GM18861 (cell line): ENCODE measurements around the gene HTT.

Source experiments
- ATAC-seq: cut with Tn5 transposase; IDR thresholded peaks from one replicate; pipeline ENCODE4 v1.9.1; 2021; ENCODE audit not compliant: unreplicated experiment

Gene HTT

DNA sequence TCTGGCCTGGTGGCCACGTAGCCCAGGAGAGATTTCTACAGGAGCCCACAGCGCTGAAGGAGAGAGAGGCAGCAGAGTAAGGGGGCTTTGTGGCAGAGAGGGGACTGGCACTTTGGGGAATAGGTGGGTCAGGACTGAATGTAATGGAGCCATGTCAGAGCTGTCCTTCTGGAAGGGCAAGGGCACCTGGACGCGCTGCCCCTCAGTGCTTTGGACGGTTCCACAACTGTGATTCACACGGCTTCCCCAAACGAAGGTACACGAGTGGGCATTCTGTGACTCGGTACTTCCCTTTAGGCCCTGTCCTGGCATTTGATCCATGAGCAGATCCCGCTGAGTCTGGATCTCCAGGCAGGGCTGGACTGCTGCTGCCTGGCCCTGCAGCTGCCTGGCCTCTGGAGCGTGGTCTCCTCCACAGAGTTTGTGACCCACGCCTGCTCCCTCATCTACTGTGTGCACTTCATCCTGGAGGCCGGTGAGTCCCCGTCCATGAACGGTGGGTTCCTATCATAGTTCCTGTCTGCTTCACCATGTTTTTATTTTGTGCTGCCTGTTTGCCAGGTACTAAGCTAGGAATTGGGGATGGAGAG, 139.3 kb downstream of the HTT start:
- ATAC-seq = no peak

DNA sequence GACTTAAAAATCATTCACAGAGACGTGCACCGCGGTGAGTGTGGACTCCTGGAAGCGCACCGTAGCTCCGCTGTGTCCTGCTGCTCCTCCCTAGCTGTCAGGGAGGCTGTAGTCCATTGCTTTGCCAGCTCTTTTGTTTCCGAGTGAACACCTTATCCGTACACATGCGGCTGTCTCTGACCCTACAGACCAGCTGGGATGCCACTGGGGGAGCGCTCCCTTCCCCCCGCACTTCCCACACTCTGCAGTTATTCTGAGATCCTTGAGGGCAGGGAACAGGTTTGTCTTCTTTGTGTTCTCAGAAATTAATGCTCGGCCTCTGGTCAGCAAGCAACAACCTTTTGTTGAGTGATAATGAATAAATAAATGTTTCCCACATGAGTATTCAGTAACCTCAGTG, 140.8 kb downstream of the HTT start:
- ATAC-seq = no peak

DNA sequence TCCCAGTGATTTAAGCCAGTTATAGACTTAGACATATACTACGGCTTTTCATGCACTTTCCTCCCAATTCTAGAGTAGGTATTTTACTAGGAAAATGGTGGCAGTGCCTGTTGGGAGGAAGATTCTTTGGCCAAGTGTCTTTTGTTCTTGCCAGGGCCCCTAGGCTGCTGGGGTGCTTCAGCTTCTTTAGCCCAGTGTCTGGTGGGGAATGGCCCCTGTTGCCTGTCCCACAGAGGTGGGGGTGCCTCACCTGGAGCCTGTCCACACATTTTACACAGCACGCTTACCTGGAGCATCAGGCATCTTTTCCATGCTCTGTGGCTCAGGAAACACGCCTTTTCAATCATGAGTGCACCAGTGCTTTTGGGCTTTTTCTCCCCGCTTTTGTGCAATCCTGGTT, 141.3 kb downstream of the HTT start:
- no peak for ATAC-seq

DNA sequence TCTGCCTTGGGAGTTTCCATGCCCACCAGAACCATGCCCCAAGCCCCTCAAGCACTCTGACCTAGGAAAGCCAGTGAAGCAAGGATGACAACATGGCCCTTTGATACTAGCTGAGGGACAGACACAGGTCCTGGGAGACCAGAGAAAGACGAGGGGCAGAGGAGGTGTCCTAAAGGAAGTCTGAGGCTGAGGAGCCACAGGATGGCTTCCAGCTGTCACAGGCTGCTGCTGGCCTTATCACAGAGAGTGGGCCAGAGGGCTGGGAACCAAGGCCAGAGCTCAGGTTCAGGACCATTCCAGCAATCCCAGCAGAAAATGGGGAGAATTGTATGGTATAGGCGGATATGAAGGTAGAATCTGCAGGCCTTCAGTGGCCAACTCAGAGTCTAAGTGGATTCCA, 142.8 kb downstream of the HTT start:
- ATAC-seq = no peak

- ATAC-seq = no peak
These were observed 143.3 kb downstream of the HTT start for GRCh38 chr4:3217771-3218170.

- ATAC-seq = no peak
These were observed 144.6 kb downstream of the HTT start for GRCh38 chr4:3218824-3219760.

GRCh38 chr4:3219761-3220475, 145.4 kb downstream of the HTT start:
- no peak for ATAC-seq

- ATAC-seq = no peak
These were observed 146.1 kb downstream of the HTT start for GRCh38 chr4:3220476-3221183.

DNA sequence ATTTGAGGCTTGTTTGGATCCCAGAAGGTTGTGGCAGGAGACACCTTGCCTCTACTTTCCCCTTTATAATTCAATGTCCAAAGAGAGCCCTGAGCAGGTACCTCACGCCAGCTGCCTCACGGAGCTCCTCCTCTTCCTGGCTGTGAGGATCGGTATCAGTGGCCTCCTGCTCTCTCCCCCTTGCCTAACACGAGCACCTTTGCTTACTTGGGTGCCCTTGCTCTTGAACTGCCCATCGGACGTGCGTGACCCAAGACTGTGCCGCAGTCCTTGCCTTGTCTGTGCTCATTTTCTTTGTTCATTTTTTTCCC, 146.7 kb downstream of the HTT start:
- no peak for ATAC-seq

GRCh38 chr4:3221996-3222395, 147.5 kb downstream of the HTT start:
- no peak for ATAC-seq

- no peak for ATAC-seq
These were observed 148.9 kb downstream of the HTT start for GRCh38 chr4:3223346-3223745.

DNA sequence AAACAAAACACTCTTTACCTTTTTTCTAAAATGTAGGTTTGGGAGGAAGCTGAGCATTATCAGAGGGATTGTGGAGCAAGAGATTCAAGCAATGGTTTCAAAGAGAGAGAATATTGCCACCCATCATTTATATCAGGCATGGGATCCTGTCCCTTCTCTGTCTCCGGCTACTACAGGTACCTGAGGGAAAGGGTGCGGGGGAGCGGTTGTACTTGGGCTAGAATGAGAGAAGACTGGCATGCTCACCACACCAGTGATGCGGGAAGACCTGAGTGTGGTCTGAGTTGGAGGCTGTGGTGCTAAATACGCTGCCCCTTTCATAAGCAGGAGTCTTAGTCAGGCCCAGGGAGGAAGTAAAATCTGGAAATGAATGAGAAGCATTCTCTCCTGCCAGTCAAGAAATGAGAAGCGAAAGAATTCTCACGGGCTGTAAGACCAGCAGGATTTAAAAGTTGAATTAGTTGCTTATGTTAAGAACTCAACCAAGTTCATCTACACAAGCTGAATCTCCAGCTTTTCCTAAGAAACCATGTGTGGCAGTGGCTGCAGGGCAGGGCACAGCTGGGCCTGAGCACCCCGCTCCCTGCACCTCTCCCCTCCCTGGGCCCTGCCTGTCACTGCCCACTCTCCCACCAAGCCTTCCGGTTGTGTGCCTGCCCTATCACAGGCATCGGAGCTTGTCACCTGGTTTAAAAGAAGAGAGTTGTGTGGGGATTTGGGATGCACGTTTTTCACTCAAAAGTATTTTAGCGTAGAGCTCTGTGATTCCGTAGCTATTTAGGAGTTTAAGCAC, 149.7 kb downstream of the HTT start:
- no peak for ATAC-seq

- no peak for ATAC-seq
These were observed 150.8 kb downstream of the HTT start for GRCh38 chr4:3225071-3225850.

DNA sequence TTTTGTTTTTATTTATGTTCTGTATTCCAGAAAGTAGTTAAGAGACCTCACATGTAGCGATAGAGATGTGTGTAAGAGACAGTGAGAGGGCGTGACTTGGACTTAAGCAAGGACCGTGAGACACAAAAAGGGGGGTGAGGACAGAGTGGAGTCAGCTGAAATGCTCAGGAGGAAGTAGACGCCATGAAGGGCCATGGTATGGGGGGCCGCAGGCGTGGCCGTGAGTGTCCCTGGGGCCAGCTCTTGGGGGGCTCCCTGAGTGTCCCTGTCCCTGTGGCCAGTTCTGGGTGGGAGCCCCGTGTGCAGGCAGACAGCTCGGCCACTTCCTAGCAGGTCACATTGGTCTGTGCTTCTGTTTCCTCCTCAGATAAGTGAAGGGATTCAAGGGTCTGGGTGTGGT, 151.5 kb downstream of the HTT start:
- no peak for ATAC-seq

- ATAC-seq = no peak
These were observed 152.0 kb downstream of the HTT start for GRCh38 chr4:3226467-3226866.

- no peak for ATAC-seq
These were observed 152.5 kb downstream of the HTT start for GRCh38 chr4:3226944-3227343.

DNA sequence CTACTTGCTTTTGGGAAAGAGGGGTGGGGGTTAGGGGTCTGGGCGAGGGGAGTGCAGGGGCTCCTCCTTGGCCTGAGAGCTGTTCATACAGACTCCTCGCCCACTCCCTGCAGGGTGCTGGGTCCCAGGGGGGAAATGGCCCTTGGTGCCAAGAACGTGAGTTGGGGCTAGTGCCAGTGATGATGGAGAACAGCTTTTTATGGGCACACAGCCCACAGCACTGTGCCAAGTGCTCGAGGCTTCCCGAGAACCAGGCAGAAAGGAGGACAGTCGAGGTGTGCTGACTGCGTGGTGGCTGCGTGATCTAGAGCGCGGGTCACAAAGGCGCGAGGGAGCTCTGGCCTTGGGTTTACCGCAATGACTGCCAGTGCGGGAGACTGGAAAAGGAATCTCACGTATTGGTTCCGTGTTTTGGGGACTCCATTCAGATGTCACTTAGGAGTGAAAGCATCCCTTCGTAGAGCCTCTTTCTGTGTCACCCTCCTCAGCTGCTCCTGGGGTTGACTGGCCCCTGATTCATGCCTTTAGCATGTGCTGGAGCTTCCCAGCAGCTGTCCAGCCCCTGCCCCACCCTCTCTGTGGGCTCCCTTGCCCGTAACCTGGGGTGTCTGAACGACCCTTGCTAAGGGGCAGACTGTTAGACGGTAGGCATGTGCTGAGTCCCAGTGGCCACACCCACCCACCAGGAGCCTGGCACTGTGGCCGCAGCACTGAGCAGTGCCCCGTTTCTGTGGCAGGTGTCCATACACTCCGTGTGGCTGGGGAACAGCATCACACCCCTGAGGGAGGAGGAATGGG, 153.6 kb downstream of the HTT start:
- no peak for ATAC-seq

DNA sequence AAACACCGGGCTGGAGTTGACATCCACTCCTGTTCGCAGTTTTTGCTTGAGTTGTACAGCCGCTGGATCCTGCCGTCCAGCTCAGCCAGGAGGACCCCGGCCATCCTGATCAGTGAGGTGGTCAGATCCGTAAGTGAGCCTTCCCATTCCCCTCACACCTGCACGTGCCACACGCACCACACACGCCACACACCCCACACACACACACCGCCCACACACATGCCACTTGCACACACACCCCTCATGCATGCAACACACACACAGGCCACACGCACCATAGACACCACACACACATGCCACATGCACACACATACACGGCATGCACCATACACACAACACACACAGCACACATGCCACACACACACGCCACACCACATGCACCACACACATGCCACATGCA, 154.4 kb downstream of the HTT start:
- ATAC-seq = no peak

- ATAC-seq = no peak
These were observed 154.8 kb downstream of the HTT start for GRCh38 chr4:3229328-3229727.
